Right renal pelvis (tissue), 4 donors: ENCODE data around the gene SLC26A1. TPM values are rescaled to one million over a fixed set of nuclear protein-coding genes. Genes with fewer than 3 reads are reported as not detected.

Experiments
- DNase-seq, 4 donors: peaks; one replicate each; pipeline ENCODE4 v3.0.0-alpha.2; 2013; ENCODE audit warnings: low read depth in 4 of 4, low spot score in 3 of 4, missing footprints in 1 of 4
- polyA plus RNA-seq, 4 donors: library from polyadenylated mRNA; unstranded; fragments of 120-200 nt; gene quantifications; one replicate each; pipeline ENCODE4 v1.2.1, GENCODE V29; 2013; ENCODE audit not compliant: insufficient read length in 4 of 4

Gene SLC26A1
- polyA plus RNA-seq, 4 donors: 6.6 to 15.6 (median 9.7) TPM

DNA sequence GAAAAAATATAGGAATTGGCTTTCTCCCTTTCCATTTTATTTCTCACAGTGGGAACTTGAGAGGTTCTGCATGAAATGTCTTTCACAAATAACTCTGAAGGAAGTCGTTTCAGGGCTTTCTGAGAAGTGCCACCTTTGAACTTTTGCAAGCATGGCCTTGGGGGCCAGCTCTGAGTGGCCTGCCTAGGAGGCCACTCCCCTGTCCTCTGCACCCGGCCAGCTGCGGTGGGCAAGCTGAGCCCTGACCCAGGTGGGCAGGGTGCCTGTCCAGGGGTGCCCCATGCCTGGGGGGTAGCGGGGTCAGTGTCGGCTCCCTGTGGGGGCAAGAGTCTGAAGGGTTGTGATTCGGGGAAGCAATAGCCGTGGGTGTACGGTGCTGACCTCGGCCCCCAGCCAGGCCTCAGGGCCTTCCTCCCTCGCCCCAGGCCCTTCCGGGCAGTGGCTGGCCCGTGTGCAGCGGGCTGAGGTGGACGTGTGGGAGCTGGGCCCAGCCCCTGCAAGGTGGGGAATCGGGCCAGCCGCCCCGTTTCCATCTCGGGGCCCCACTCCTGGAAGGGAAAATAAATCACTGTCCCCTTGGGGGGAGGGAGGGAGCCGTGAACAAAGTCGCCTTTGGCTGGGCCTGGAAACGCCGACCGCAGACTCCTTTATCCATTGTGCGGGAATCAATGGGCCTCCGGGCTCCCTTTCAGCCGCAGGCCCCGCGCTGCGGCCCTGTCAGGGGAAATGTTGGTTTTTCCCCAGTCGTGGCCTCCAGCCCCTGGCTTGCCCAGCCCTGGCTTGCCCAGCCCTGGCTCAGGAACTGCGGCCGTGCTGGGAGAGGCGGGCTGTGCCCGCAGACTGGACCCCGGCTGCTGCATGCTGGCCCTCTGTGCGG, 21.3 kb upstream of the SLC26A1 start:
- no peak for DNase-seq

GRCh38 chr4:1013225-1014073, 20.2 kb upstream of the SLC26A1 start:
- DNase-seq: no peak

- no peak for DNase-seq
Measured at GRCh38 chr4:1012034-1012739, 19.0 kb upstream of the SLC26A1 start.

DNA sequence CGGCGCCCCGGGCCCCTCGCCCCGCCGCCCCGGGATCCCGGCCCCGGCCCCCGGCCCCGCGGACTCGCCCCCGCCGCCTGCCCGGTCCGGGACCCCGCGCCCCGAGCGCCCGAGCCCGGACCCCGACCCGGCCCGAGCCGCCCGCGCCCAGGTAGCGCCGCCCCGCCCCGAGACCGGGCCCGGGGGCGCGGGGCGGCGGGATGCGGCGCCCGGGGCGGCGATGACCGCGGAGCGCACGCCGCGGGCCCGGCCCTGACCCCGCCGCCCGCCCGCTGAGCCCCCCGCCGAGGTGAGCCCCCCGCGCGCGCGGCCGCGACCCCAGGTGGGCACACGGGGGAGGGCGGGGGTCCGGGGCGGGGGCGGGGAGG, 18.4 kb upstream of the SLC26A1 start:
- DNase-seq: no peak

DNA sequence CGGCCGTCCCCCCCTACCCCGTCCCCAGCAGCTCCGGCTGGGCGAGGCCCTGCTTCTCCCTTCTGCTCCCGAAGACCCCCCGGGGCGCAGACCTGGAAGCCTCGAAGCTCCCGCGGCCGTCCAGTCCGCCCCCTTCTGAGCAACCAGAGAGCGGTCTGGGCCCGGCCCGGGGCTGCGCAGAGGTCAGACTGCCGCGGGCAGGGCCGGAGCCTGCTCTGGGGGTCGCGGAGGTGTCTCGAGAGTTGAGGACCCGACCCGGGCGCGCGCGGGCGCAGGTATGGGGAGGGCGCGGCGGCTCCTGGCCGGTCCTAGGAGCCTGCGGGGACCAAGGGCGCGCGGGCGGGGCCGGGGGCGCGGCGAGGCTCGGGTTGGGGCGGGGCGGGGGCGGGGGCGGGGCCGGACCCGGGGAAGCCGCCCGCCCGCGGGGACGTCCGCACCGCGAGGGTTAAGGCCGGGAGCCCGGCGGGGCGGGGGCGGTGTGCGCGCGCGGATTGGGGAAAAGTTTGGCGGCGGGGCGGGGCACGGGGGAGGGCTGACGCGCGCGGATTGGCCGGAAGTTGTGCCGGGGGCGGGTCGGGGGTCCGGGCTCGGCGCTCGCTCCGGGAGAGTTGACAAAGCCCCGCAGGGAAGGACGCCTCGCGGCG, 17.9 kb upstream of the SLC26A1 start, which contains the start of gene FGFRL1:
FGFRL1 (plus strand) TSS at position 605 of the 644 bp plus-strand sequence. CDS start 860 bp downstream, outside the sequence.
- peak in 3 of 4 donors; percentile 72 to 77 (median 74) for DNase-seq

- DNase-seq: no peak
Measured at GRCh38 chr4:1010395-1011021, 17.3 kb upstream of the SLC26A1 start.

GRCh38 chr4:1009542-1010394, 16.6 kb upstream of the SLC26A1 start:
- no peak for DNase-seq

DNA sequence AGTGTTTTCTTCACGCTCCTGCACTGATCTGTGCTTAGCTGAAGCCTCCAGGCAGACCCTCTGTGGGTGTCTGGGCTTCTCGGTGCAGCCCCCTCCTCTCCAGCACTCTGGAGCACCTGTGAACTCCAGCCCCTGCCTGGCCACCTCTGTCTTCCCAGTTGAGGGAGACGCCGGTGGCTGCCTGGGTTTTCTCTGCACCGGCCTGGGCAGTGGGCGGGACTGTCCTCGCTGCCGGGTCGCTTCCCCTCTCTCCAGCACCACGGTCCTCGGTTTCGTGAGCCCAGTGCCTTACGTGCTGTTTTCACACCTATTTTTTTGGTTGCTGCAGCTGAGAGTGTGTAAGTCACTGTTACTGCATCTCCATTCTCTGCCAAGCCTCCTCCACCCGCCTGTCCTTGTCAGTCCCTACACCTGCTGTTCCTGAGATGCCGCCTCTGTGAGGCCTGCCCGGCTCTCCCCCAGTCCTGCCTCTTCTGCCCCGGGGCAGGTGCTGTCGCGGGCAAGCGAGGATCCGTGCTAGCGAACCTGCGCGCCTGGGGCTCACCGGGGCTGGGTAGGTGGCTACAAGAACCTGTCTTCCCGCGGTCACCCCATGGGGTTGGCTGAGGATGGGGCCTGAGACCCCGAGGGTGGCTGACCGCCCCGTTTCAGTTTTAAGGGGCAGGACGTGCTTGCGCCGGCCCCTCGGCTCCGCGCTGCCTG, 15.8 kb upstream of the SLC26A1 start:
- no peak for DNase-seq

- no peak for DNase-seq
Measured at GRCh38 chr4:1006856-1007255, 13.7 kb upstream of the SLC26A1 start.

GRCh38 chr4:1004557-1005485, 11.6 kb upstream of the SLC26A1 start:
- DNase-seq: no peak

DNA sequence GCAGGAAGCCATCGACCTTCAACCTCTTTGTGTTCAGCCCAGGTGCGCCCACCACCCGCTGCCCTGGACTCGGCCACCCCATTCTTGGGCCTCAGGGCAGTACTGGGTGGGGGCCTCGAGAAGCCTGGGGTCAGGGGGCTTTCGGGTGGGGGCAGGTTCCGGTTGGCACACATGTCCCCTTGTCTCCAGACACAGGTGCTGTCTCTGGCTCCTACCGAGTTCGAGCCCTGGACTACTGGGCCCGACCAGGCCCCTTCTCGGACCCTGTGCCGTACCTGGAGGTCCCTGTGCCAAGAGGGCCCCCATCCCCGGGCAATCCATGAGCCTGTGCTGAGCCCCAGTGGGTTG, 10.8 kb upstream of the SLC26A1 start:
- no peak for DNase-seq

- DNase-seq: no peak
Measured at GRCh38 chr4:1003271-1004070, 10.3 kb upstream of the SLC26A1 start.

GRCh38 chr4:1002631-1003251, 9.5 kb upstream of the SLC26A1 start:
- no peak for DNase-seq

DNA sequence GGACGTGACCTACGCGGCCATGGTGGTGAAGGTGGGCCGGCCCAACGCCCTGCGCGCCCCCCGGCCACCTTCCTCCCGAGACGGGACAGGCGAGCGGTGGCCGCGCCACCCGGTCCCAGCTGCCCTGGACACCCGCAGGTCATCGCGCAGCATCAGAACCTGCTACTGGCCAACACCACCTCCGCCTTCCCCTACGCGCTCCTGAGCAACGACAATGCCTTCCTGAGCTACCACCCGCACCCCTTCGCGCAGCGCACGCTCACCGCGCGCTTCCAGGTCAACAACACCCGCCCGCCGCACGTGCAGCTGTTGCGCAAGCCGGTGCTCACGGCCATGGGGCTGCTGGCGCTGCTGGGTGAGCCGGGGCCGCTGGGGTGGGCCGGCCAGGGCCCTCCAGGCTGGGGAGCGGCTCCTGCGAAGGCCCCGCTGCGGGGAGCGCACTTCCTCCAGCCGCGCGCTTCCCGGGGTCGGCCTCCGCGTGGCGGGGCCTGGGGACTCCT, 9.0 kb upstream of the SLC26A1 start:
- DNase-seq: no peak

DNA sequence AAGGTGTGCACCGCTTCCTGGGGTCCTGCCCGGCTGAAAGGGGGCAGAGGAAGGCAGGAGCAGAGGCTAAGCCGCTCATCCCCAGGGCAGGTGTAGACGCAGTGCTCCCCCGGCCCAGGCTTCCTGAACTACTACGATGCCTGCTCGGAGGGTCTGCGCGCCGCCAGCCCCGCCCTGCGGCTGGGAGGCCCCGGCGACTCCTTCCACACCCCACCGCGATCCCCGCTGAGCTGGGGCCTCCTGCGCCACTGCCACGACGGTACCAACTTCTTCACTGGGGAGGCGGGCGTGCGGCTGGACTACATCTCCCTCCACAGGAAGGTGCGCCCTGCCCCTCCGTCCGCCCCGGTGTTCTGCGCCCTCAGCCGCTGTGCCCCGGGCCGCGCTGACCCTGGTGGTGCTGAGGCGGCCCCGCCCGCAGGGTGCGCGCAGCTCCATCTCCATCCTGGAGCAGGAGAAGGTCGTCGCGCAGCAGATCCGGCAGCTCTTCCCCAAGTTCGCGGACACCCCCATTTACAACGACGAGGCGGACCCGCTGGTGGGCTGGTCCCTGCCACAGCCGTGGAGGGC, 8.4 kb upstream of the SLC26A1 start:
- DNase-seq: no peak
